GM12878 (cell line): ENCODE results near the gene FBLN1. TPM values are rescaled to one million over a fixed set of nuclear protein-coding genes. Genes with fewer than 3 reads are reported as not detected.

Experiments
- ATAC-seq: fragments of 200-7000 bp; cut with Tn5 transposase; 3 replicates; pipeline ENCODE4 v1.9.1; 2020; ENCODE audit warnings: mild to moderate bottlenecking, moderate library complexity
- BruUV-seq: library from RNA; stranded (reverse); fragments of 400-500 nt; replicated peaks from 2 replicates; lab custom pipeline; 2021; lab: Mats Ljungman, UMichigan
- CTCF ChIA-PET: fragments of 300-600 bp; sonication (Branson Sonifier 250); formaldehyde crosslinking; extraction: SDS; loops from one replicate; lab custom pipeline; 2021; ENCODE audit warnings: inconsistent platforms; lab: Yijun Ruan, JAX
- POLR2A ChIA-PET: fragments of 350-600 bp; formaldehyde crosslinking; extraction: SDS; loops from one replicate; lab custom pipeline; 2021; ENCODE audit warnings: inconsistent platforms; lab: Charles Lee
- RAD21 ChIA-PET: fragments of 300-600 bp; sonication (Branson Sonifier 250); formaldehyde crosslinking; loops from one replicate; lab custom pipeline; 2023; ENCODE audit warnings: antibody characterized with exemption; ENCODE audit not compliant: unreplicated experiment; lab: Charles Lee
- SMC1A ChIA-PET: fragments of 300-600 bp; sonication (Branson Sonifier 250); formaldehyde crosslinking; loops from one replicate; lab custom pipeline; 2023; ENCODE audit not compliant: unreplicated experiment, uncharacterized antibody; lab: Charles Lee
- DNase-seq: peaks from one replicate; pipeline ENCODE4 v3.0.0-alpha.2; 2011; ENCODE audit warnings: low read depth, low spot score
- FAIRE-seq: peaks from 3 replicates; lab custom pipeline; 2011; peaks lifted over from hg19 to GRCh38; lab: Jason Lieb, UNC
- H2AFZ ChIP-seq: 2 replicates; pipeline ENCODE4 v1.6.0; 2011; ENCODE audit warnings: low read depth, low read length, control low read depth; ENCODE audit not compliant: control insufficient read depth
- H3K27ac ChIP-seq: 2 replicates; pipeline ENCODE4 v1.5.1; 2011; ENCODE audit warnings: control low read depth; ENCODE audit not compliant: control insufficient read depth, insufficient read depth
- H3K27me3 ChIP-seq, 2 experiments: replicated peaks in 1 of 2; 2 replicates each; pipeline versions ENCODE4 v1.6.0 to v1.6.1; 2011; ENCODE audit warnings: low read length in 1 of 2; ENCODE audit not compliant: control insufficient read depth in 2 of 2, insufficient read depth in 2 of 2
- H3K36me3 ChIP-seq, 2 experiments: 2 replicates each; pipeline ENCODE4 v1.5.1; 2011; ENCODE audit warnings: low read length in 1 of 2; ENCODE audit not compliant: control insufficient read depth in 2 of 2, insufficient read depth in 2 of 2
- H3K4me1 ChIP-seq: 2 replicates; pipeline ENCODE4 v1.6.1; 2011; ENCODE audit warnings: mild to moderate bottlenecking, low read length, moderate library complexity, mixed read lengths; ENCODE audit not compliant: control insufficient read depth, insufficient read depth
- H3K4me2 ChIP-seq: 2 replicates; pipeline ENCODE4 v1.6.0; 2011; ENCODE audit warnings: control low read depth; ENCODE audit not compliant: control insufficient read depth, insufficient read depth
- H3K4me3 ChIP-seq: fragments of 200-600 bp; sonication (generic); 2 replicates; pipeline ENCODE4 v1.5.1; 2016
- H3K79me2 ChIP-seq: 2 replicates; pipeline ENCODE4 v1.6.0; 2011; ENCODE audit warnings: low read length; ENCODE audit not compliant: control insufficient read depth, insufficient read depth
- H3K9ac ChIP-seq: 2 replicates; pipeline ENCODE4 v1.8.0; 2011; ENCODE audit warnings: low read length, control low read depth, mixed read lengths; ENCODE audit not compliant: control insufficient read depth, insufficient read depth
- H3K9me3 ChIP-seq: replicated peaks from 3 replicates; pipeline ENCODE4 v1.5.1; 2011; ENCODE audit warnings: mild to moderate bottlenecking, low read length; ENCODE audit not compliant: control insufficient read depth, insufficient read depth
- H4K20me1 ChIP-seq: 2 replicates; pipeline ENCODE4 v1.6.0; 2011; ENCODE audit not compliant: control insufficient read depth, insufficient read depth
- ATF7 ChIP-seq: fragments of 450-650 bp; IDR thresholded peaks from 2 replicates; pipeline ENCODE4 v1.6.1; 2016; ENCODE audit warnings: low read depth, mild to moderate bottlenecking
- KAT2A ChIP-seq: conservative IDR thresholded peaks from 2 replicates; pipeline ENCODE4 v1.6.1; 2011; ENCODE audit warnings: low read depth, low read length; ENCODE audit not compliant: control insufficient read depth
- SIN3A ChIP-seq: IDR thresholded peaks from 2 replicates; pipeline ENCODE4 v1.6.1; 2012; ENCODE audit warnings: low read depth, low read length, improper control_type of control experiment
- SMAD5 ChIP-seq: IDR thresholded peaks from 2 replicates; pipeline ENCODE4 v1.6.1; 2016; ENCODE audit warnings: antibody characterized with exemption, low read depth
- TCF7 ChIP-seq: IDR thresholded peaks from 2 replicates; pipeline ENCODE4 v1.6.1; 2014; ENCODE audit warnings: antibody characterized with exemption, borderline replicate concordance
- YBX1 ChIP-seq: fragments of 450-650 bp; IDR thresholded peaks from 2 replicates; pipeline ENCODE4 v1.6.1; 2016; ENCODE audit warnings: antibody characterized with exemption
- WGBS: methylation state at CpG from one replicate; pipeline ENCODE4 v1.1.6; 2016; ENCODE audit warnings: low lambda C conversion rate; ENCODE audit not compliant: insufficient replicate concordance, insufficient coverage; ENCODE audit errors: missing lambda C conversion rate; 5-methylcytosine and 5-hydroxymethylcytosine counted together
- in situ Hi-C: fragments of 300-500 bp; cut with MboI; formaldehyde crosslinking; loops from 9 replicates; pipeline ENCODE4 v1.14.3; 2018; ENCODE audit warnings: mixed read lengths
- intact Hi-C: fragments of 100-400 bp; cut with micrococcal nuclease; formaldehyde crosslinking; loops from one replicate; pipeline ENCODE4 v1.14.2; 2022; ENCODE audit not compliant: unreplicated experiment
- polyA plus RNA-seq, 11 experiments: library from polyadenylated mRNA; depleted of rRNA in 4 of 11; unstranded in 6 of 11; stranded (reverse) in 5 of 11; fragments of >200 nt; fragmentation: Nextera tagmentation in 4 of 11; fragmentation: Illumina TruSeq in 1 of 11; extraction: Ambion mirVana in 4 of 11; extraction: Trizol in 1 of 11; gene quantifications; 1 replicate in 1 of 11; 2 replicates in 10 of 11; pipeline versions ENCODE4 v1.2.1 to v1.2.3, GENCODE V29; 2011 to 2016; ENCODE audit warnings: inconsistent platforms in 2 of 11, missing spikeins in 2 of 11, low read depth in 1 of 11
- total RNA-seq, 4 experiments: library from RNA; depleted of rRNA in 3 of 4; stranded (reverse); fragments of >200 nt in 3 of 4; fragmentation: Illumina TruSeq in 1 of 4; extraction: Trizol in 1 of 4; gene quantifications; 2 replicates each; pipeline versions ENCODE4 v1.2.1 to v1.2.3, GENCODE V29; 2013 to 2021
- TF ChIP-seq, protein P1 (sequence below): IDR thresholded peaks from 2 replicates; pipeline ENCODE4 v1.6.1; 2012; ENCODE audit warnings: low read depth, low read length, improper control_type of control experiment
- TF ChIP-seq, protein P2 (sequence below): fragments of 450-650 bp; IDR thresholded peaks from 2 replicates; pipeline ENCODE4 v1.6.1; 2017; ENCODE audit warnings: low read depth, mild to moderate bottlenecking, moderate library complexity

FBLN1 gene
- total and polyA plus RNA-seq, 10 of the 15 experiments (the other 5 are each of a cell fraction or from before 2014, with no cell fraction given): 0.20 to 0.51 TPM; not detected in 8

DNA sequence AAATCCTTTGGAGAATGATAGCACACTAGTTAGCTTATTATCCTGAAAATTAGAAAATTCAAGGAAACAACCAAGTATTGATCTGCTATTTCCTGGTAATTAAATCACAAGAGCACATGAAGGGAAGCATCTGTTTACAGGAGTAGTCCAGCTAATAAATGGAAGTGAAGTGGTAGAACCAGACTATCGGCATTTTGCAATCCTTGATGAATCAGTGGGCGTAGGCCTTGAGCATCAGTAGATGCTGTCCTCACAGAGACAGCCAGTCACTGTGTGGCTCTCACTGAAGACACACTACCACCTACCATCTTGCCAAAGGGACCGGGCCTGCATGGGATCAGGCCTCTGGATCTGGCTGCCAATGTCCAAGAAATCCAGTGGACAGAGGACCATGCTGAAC, 69.8 kb downstream of the FBLN1 start:
- DNase-seq: no peak
- no peaks in the 10 kb centered on the region for H4K20me1 ChIP-seq
- BruUV-seq: no TSS peak
- no peaks in the 10 kb centered on the region for H3K36me3 ChIP-seq
- ChIA-PET CTCF (no interaction called here), SMC1A (no interaction called here), POLR2A (no interaction called here)
- no peak overlapping the region for H3K4me3 ChIP-seq
- H3K27ac ChIP-seq: no peak overlapping the region
- in situ Hi-C loops: no loop called here
- no peak for FAIRE-seq
- WGBS: 65% methylated on average over 3 of the region's 3 CpGs
- H3K4me1 ChIP-seq: no peaks in the 10 kb centered on the region
- no peak overlapping the region for H3K4me2 ChIP-seq
- H3K9ac ChIP-seq: no peak overlapping the region
- no peaks in the 10 kb centered on the region; a peak in 1 of 4 replicates for H3K27me3 ChIP-seq
- ATAC-seq: no peak
- no peaks in the 10 kb centered on the region; the same call in 1 of the 3 replicates for H3K9me3 ChIP-seq
- intact Hi-C loops: no loop called here
- H2AFZ ChIP-seq: no peak overlapping the region
- no peaks in the 10 kb centered on the region for H3K79me2 ChIP-seq
- TF ChIP-seq, protein P1, sequence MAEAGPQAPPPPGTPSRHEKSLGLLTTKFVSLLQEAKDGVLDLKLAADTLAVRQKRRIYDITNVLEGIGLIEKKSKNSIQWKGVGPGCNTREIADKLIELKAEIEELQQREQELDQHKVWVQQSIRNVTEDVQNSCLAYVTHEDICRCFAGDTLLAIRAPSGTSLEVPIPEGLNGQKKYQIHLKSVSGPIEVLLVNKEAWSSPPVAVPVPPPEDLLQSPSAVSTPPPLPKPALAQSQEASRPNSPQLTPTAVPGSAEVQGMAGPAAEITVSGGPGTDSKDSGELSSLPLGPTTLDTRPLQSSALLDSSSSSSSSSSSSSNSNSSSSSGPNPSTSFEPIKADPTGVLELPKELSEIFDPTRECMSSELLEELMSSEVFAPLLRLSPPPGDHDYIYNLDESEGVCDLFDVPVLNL: no peak
- TF ChIP-seq YBX1: no peak
- TF ChIP-seq SMAD5: no peak
- TF ChIP-seq SIN3A: no peak
- no peak for TF ChIP-seq KAT2A
- no peak for TF ChIP-seq ATF7
- TF ChIP-seq TCF7: no peak
- TF ChIP-seq, protein P2, sequence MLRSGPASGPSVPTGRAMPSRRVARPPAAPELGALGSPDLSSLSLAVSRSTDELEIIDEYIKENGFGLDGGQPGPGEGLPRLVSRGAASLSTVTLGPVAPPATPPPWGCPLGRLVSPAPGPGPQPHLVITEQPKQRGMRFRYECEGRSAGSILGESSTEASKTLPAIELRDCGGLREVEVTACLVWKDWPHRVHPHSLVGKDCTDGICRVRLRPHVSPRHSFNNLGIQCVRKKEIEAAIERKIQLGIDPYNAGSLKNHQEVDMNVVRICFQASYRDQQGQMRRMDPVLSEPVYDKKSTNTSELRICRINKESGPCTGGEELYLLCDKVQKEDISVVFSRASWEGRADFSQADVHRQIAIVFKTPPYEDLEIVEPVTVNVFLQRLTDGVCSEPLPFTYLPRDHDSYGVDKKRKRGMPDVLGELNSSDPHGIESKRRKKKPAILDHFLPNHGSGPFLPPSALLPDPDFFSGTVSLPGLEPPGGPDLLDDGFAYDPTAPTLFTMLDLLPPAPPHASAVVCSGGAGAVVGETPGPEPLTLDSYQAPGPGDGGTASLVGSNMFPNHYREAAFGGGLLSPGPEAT: no peak
- TF ChIP-seq, all 136 proteins: peak for 0
- RAD21 ChIA-PET: no interaction called here
